ENCODE data around the gene GOLIM4. TPM values are rescaled to one million over a fixed set of nuclear protein-coding genes. Genes with fewer than 3 reads are reported as not detected.

The GOLIM4 gene
- total RNA-seq, 1 experiment from 2014 or later = 30.0 TPM

GRCh38 chr3:168072323-168072650, 23.4 kb downstream of the GOLIM4 start:
- ATAC-seq = no peak

More at GRCh38 chr3:168072323-168072650, 23.4 kb downstream of the GOLIM4 start:
- ChIA-PET CTCF (no interaction called here), POLR2A (no interaction called here)
- Mint-ChIP-seq H3K27ac (0 out of 2 replicates have a peak overlapping the region, but pooled peaks have one; percentile 65), H3K4me1 (peaks cover 18% of the 10 kb centered on the region), H3K9me3 (no peaks in the 10 kb centered on the region), H3K36me3 (no peaks in the 10 kb centered on the region; the same call in 1 of the 2 replicates), H3K27me3 (ENCODE audit: low read depth) (no peaks in the 10 kb centered on the region), H3K4me3 (no peak overlapping the region)
- no peak for TF ChIP-seq TEAD4 (CRISPR knock-in tag; IDR thresholded peaks at IDR 0.05)
- TF ChIP-seq ATF3 (CRISPR knock-in tag; conservative IDR thresholded peaks at IDR 0.05) = no peak
- no peak for TF ChIP-seq ZNF512 (CRISPR knock-in tag; IDR thresholded peaks at IDR 0.05; ENCODE audit: borderline replicate concordance)
- TF ChIP-seq IRF2 (CRISPR knock-in tag; IDR thresholded peaks at IDR 0.05; ENCODE audit: borderline replicate concordance, low read depth) = no peak
- TF ChIP-seq GRHL2 (CRISPR knock-in tag; IDR thresholded peaks at IDR 0.05; ENCODE audit: insufficient replicate concordance, severe bottlenecking) = no peak
- no peak for TF ChIP-seq EMX1 (CRISPR knock-in tag; IDR thresholded peaks at IDR 0.05)
- no peak for TF ChIP-seq PRDM15 (CRISPR knock-in tag; IDR thresholded peaks at IDR 0.05)
- no peak for TF ChIP-seq HMGXB4 (CRISPR knock-in tag; IDR thresholded peaks at IDR 0.05)
- TF ChIP-seq E2F4 (CRISPR knock-in tag; IDR thresholded peaks at IDR 0.05; ENCODE audit: borderline replicate concordance, low read depth) = no peak
- no peak for TF ChIP-seq ETV6 (CRISPR knock-in tag; IDR thresholded peaks at IDR 0.05)
- TF ChIP-seq ZSCAN18 (CRISPR knock-in tag; IDR thresholded peaks at IDR 0.05) = no peak
- TF ChIP-seq SMAD4 (CRISPR knock-in tag; IDR thresholded peaks at IDR 0.05) = no peak
- TF ChIP-seq NR1H2 (CRISPR knock-in tag; IDR thresholded peaks at IDR 0.05) = no peak
- no peak for TF ChIP-seq MXD4 (CRISPR knock-in tag; IDR thresholded peaks at IDR 0.05; ENCODE audit: borderline replicate concordance)
- TF ChIP-seq TP53 (CRISPR knock-in tag; IDR thresholded peaks at IDR 0.05) = no peak
- TF ChIP-seq ATF2 (CRISPR knock-in tag; IDR thresholded peaks at IDR 0.05; ENCODE audit: borderline replicate concordance, low read depth) = no peak
- TF ChIP-seq TEAD1 (CRISPR knock-in tag; IDR thresholded peaks at IDR 0.05) = no peak
- TF ChIP-seq ZNF138 (CRISPR knock-in tag; conservative IDR thresholded peaks at IDR 0.05) = no peak
- DNase-seq (ENCODE audit: low spot score) = no peak

Measured in WTC11 (cell line).